Upper lobe of left lung (tissue), 6 donors: ENCODE measurements around the gene RFXANK. TPM values are rescaled to one million over a fixed set of nuclear protein-coding genes. Genes with fewer than 3 reads are reported as not detected.

Experiments
- ATAC-seq, 2 donors: fragments of 200-7000 bp; cut with Tn5 transposase; one replicate each; pipeline ENCODE4 v1.9.1; 2022; ENCODE audit warnings: mild to moderate bottlenecking in 2 of 2, moderate library complexity in 2 of 2; ENCODE audit not compliant: low FRiP score in 2 of 2
- DNase-seq, 2 donors: peaks; one replicate each; pipeline ENCODE4 v3.0.0-alpha.2; 2019 to 2020
- H3K27ac ChIP-seq, 4 donors: fragments of 200-600 bp; sonication (generic); one replicate each; pipeline ENCODE4 v1.5.1; 2016 to 2019
- H3K27me3 ChIP-seq, 4 donors: fragments of 200-600 bp; sonication (generic); one replicate each; pipeline ENCODE4 v1.5.1; 2017 to 2019
- H3K36me3 ChIP-seq, 4 donors: fragments of 200-600 bp; sonication (generic); one replicate each; pipeline ENCODE4 v1.5.1; 2016 to 2019
- H3K4me1 ChIP-seq, 4 donors: fragments of 200-600 bp; sonication (generic); one replicate each; pipeline ENCODE4 v1.5.1; 2018 to 2019
- H3K4me3 ChIP-seq, 4 donors: fragments of 200-600 bp; sonication (generic); one replicate each; pipeline ENCODE4 v1.5.1; 2017 to 2019; ENCODE audit warnings: mild to moderate bottlenecking in 2 of 4, moderate library complexity in 1 of 4
- H3K9me3 ChIP-seq, 4 donors: fragments of 200-600 bp; sonication (generic); one replicate each; pipeline ENCODE4 v1.5.1; 2018 to 2019
- EP300 ChIP-seq, 4 donors: sonication (generic); formaldehyde crosslinking; IDR thresholded peaks; one replicate each; pipeline ENCODE4 v1.5.1; 2017; ENCODE audit warnings: antibody characterized with exemption in 4 of 4, control low read depth in 2 of 4
- POLR2A ChIP-seq, 4 donors: fragments of 450-650 bp; IDR thresholded peaks; one replicate each; pipeline ENCODE4 v1.5.1; 2016 to 2017; ENCODE audit warnings: antibody characterized with exemption in 4 of 4, mild to moderate bottlenecking in 2 of 4
- POLR2AphosphoS5 ChIP-seq, 2 donors: sonication (generic); formaldehyde crosslinking; IDR thresholded peaks; one replicate each; pipeline ENCODE4 v1.5.1; 2017; ENCODE audit warnings: antibody characterized with exemption in 2 of 2
- WGBS, 2 donors: methylation state at CpG; one replicate each; pipeline ENCODE4 v1.1.5; 2017 to 2018; 5-methylcytosine and 5-hydroxymethylcytosine counted together
- total RNA-seq, 6 donors: library from RNA; depleted of rRNA in 4 of 6; stranded (reverse); fragments of >200 nt in 4 of 6; gene quantifications; one replicate each; pipeline versions ENCODE4 v1.1.0 to v1.2.1, GENCODE V29; 2016 to 2021
- TF ChIP-seq, protein P1 (sequence below), 6 experiments: fragments of 450-650 bp in 4 of 6; fragments of 200-600 bp in 2 of 6; sonication (generic) in 2 of 6; IDR thresholded peaks; one replicate each; pipeline ENCODE4 v1.5.1; 2016 to 2019; ENCODE audit warnings: antibody characterized with exemption in 6 of 6
- donor health status: DM: no; HTN: no; CAD: no; lungs with moderate emphysema.
- donor health status: DM: no; HTN: yes; CAD: no; lungs with severe emphysema.

Gene RFXANK
- total RNA-seq, 6 donors from 2014 or later = 39.1 to 79.7 (median 67.3) TPM

DNA sequence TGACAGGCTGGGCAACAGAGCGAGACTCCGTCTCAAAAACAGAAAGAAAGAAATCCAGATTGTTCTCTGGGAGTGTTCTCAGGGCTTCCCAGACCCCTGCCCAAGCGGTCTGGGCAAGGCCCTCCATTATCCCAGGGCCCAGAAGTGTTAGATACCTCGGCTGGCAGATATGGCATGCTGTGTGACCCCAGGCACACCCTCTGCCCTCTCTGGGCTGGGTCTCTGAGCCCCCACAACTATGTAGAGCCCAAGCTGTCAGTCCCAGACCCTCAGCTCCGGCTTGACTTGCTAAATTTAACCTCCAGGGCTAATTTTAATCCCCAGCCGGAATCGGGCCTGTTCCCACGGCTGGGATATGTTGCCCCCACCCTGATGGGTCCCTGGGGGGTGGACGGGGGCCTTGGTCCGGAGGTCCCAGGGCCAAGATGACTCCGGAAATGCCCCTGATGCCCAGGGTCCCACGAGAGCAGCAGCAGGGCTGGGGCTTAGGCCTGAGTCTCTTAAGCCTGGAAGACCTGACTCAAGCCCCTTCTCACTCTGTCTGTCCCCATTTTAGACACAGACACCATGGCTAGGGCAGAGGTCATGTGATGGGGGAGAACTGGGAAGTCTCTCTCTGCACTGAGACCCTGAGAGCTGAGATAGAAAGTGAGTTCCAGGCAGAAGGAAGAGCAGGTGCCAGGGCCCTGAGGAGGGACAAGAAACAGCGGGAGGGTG lies 39.2 kb upstream of the RFXANK start:
- Histone ChIP-seq H3K9me3 (no peaks in the 10 kb centered on the region), H3K27ac (no peak overlapping the region), H3K4me1 (no peaks in the 10 kb centered on the region), H3K4me3 (no peak overlapping the region), H3K36me3 (peaks cover 0 to 17% (median 11%) of the 10 kb centered on the region in 4 donors), H3K27me3 (no peaks in the 10 kb centered on the region)
- ATAC-seq = no peak
- no peak for DNase-seq
- WGBS, 2 donors = 81 to 83% methylated on average over 5 to 10 of the region's 13 CpGs
- TF ChIP-seq POLR2AphosphoS5 (IDR thresholded peaks at IDR 0.05) (no peak), EP300 (IDR thresholded peaks at IDR 0.05) (no peak), POLR2A (IDR thresholded peaks at IDR 0.05) (no peak)
- TF ChIP-seq, protein P1, sequence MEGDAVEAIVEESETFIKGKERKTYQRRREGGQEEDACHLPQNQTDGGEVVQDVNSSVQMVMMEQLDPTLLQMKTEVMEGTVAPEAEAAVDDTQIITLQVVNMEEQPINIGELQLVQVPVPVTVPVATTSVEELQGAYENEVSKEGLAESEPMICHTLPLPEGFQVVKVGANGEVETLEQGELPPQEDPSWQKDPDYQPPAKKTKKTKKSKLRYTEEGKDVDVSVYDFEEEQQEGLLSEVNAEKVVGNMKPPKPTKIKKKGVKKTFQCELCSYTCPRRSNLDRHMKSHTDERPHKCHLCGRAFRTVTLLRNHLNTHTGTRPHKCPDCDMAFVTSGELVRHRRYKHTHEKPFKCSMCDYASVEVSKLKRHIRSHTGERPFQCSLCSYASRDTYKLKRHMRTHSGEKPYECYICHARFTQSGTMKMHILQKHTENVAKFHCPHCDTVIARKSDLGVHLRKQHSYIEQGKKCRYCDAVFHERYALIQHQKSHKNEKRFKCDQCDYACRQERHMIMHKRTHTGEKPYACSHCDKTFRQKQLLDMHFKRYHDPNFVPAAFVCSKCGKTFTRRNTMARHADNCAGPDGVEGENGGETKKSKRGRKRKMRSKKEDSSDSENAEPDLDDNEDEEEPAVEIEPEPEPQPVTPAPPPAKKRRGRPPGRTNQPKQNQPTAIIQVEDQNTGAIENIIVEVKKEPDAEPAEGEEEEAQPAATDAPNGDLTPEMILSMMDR (IDR thresholded peaks at IDR 0.05) = no peak

DNA sequence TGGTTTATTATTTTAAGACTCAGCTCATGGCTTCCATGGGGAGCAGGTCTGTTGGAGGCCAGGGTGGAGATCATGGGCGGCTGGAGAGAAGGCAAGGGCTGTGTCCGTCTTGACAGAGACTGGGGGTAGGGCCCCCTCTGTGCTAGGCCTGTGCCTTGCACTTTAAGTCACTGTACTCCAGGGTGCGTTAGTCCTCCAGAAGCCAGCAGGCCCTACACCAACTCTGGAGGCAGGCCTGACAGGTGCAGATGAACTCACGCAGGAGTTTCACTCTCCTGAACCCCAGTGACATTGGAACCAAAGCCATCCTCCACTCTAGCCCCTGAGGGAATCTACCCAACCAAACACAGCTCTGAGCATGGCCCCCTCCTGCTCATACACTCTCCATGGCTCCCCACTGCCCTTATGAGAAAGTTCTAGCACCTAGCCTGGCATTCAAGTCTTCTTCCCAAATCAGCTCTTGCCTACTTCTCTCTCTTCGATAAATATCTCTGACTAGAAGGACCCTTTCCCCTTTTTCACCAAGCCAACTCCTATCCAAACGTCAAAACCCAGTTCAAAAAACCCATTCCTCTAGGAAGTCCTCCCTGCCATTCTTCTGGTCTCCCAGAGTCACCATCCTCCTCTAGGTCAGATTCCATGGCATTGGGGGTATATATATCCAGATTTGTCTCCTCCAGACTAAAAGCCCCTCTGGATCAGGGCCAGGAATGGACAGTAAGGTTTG lies 37.1 kb upstream of the RFXANK start:
- Histone ChIP-seq H3K4me3 (no peak overlapping the region), H3K27ac (no peak overlapping the region), H3K27me3 (no peaks in the 10 kb centered on the region), H3K9me3 (no peaks in the 10 kb centered on the region), H3K36me3 (no peaks in the 10 kb centered on the region), H3K4me1 (no peaks in the 10 kb centered on the region)
- WGBS, 2 donors = 91 to 96% methylated on average over 2 to 6 of the region's 6 CpGs
- TF ChIP-seq POLR2AphosphoS5 (IDR thresholded peaks at IDR 0.05) = no peak
- TF ChIP-seq, protein P1 (IDR thresholded peaks at IDR 0.05) = no peak
- no peak for TF ChIP-seq POLR2A (IDR thresholded peaks at IDR 0.05)
- no peak for TF ChIP-seq EP300 (IDR thresholded peaks at IDR 0.05)
- DNase-seq (no peak), ATAC-seq (no peak)

DNA sequence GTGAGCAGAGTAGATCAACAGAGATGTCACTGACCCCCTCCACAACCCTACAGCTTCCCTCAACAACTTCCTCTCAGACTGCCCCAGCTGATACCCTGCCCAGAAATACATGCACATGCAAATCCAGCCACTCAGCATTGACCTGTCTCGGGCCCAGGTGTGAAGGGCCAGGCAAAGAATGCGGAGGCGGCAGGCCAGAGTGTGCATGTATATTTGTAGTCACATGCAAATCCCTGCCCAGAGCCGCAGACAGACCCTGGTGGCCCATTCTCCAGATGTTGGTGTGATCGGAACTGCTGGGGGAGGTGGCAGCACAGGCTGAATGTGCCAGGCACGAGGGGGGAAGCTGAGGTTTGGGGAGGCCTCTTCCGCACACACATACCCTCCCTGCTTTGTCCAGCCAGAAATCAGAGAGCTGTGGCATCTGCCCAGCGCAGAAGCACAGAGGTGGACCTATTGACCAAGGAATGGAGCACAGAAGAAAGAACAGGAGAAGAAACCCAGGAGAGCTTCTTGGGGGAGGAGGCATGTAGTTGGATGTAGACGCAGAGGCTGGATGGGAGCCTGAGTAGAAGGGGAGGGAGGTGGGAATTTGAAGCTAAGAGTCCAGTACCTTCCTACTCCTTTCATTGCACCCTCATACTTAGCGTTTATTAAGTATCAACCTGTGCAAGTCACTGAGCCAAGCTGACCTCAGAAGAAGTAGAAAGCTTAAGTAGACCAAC lies 36.4 kb upstream of the RFXANK start:
- 94 to 96% methylated on average over 9 to 10 of the region's 10 CpGs for WGBS, 2 donors
- H3K9me3 ChIP-seq = no peaks in the 10 kb centered on the region
- H3K4me3 ChIP-seq = no peak overlapping the region
- TF ChIP-seq POLR2AphosphoS5 (IDR thresholded peaks at IDR 0.05) (no peak), EP300 (IDR thresholded peaks at IDR 0.05) (no peak), POLR2A (IDR thresholded peaks at IDR 0.05) (no peak)
- TF ChIP-seq, protein P1 (IDR thresholded peaks at IDR 0.05) = no peak
- no peaks in the 10 kb centered on the region for H3K4me1 ChIP-seq
- H3K27me3 ChIP-seq = no peaks in the 10 kb centered on the region
- DNase-seq (no peak), ATAC-seq (no peak)
- no peak overlapping the region for H3K27ac ChIP-seq
- no peaks in the 10 kb centered on the region for H3K36me3 ChIP-seq

DNA sequence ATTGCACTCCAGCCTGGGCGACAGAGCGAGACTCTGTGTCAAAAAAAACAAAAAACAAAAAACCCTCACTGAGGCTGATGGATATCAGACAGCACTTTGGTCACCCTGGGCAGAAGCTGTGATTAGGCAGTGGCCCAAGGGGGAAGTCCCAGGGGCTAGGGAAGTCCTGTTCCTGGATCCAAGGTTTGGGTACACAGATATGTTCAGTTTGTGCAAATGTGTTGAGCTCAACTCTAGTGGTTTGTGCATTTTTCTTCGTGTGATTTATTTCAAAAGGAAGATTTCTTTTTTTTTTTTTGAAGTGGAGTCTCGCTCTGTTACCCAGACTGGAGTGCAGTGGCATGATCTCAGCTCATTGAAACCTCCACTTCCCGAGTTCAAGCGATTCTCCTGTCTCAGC lies 34.2 kb upstream of the RFXANK start:
- no peaks in the 10 kb centered on the region for H3K4me1 ChIP-seq
- no peaks in the 10 kb centered on the region for H3K9me3 ChIP-seq
- 77 to 81% methylated on average over 6 of the region's 6 CpGs for WGBS, 2 donors
- H3K27ac ChIP-seq = no peak overlapping the region
- DNase-seq (no peak), ATAC-seq (no peak)
- no peaks in the 10 kb centered on the region for H3K36me3 ChIP-seq
- no peak overlapping the region for H3K4me3 ChIP-seq
- no peak for TF ChIP-seq POLR2A (IDR thresholded peaks at IDR 0.05)
- TF ChIP-seq POLR2AphosphoS5 (IDR thresholded peaks at IDR 0.05) = no peak
- TF ChIP-seq EP300 (IDR thresholded peaks at IDR 0.05) = no peak
- TF ChIP-seq, protein P1 (IDR thresholded peaks at IDR 0.05) = no peak
- H3K27me3 ChIP-seq = no peaks in the 10 kb centered on the region
